Fibroblast of lung (primary cell): Measurements from ENCODE around the gene PLD1. TPM values are rescaled to one million over a fixed set of nuclear protein-coding genes. Genes with fewer than 3 reads are reported as not detected.
"Not testable (repeated sequence)": the region's sequence is repeated elsewhere in the genome, so short reads cannot be mapped to it uniquely, and the experiment has no call there.

ENCODE experiments used
- DNase-seq, 2 donors: peaks; one replicate each; pipeline versions ENCODE4 v3.0.0 to v3.0.0-alpha.2; 2010; ENCODE audit warnings: low read depth in 2 of 2
- H2AFZ ChIP-seq: 2 replicates; pipeline ENCODE4 v1.5.1; 2012; ENCODE audit warnings: low read length, control low read depth, inconsistent platforms
- H3K27ac ChIP-seq: 2 replicates; pipeline ENCODE4 v1.5.1; 2011; ENCODE audit warnings: low read length, control low read depth; ENCODE audit not compliant: insufficient read depth
- H3K27me3 ChIP-seq: 2 replicates; pipeline ENCODE4 v1.5.1; 2011; ENCODE audit warnings: mild to moderate bottlenecking, low read length; ENCODE audit not compliant: control insufficient read depth, insufficient read depth
- H3K36me3 ChIP-seq: 2 replicates; pipeline ENCODE4 v1.5.1; 2011; ENCODE audit warnings: low read length; ENCODE audit not compliant: control insufficient read depth, insufficient read depth
- H3K4me1 ChIP-seq: 2 replicates; pipeline ENCODE4 v1.5.1; 2011; ENCODE audit warnings: low read length; ENCODE audit not compliant: control insufficient read depth, insufficient read depth; ENCODE audit errors: extremely low read depth
- H3K4me2 ChIP-seq: 2 replicates; pipeline ENCODE4 v1.5.1; 2011; ENCODE audit warnings: low read length, control low read depth; ENCODE audit not compliant: insufficient read depth; ENCODE audit errors: extremely low read depth
- H3K4me3 ChIP-seq, 4 experiments: fragments of 200-600 bp in 1 of 4; sonication (generic) in 1 of 4; replicated peaks in 1 of 4; 2 replicates each; pipeline ENCODE4 v1.5.1; 2011 to 2016; ENCODE audit warnings: low read length in 4 of 4, low read depth in 3 of 4, mild to moderate bottlenecking in 3 of 4, control low read depth in 2 of 4, inconsistent platforms in 1 of 4, mixed read lengths in 1 of 4; ENCODE audit not compliant: insufficient read depth in 1 of 4; ENCODE audit errors: control extremely low read depth in 1 of 4
- H3K79me2 ChIP-seq: 2 replicates; pipeline ENCODE4 v1.5.1; 2012; ENCODE audit warnings: mild to moderate bottlenecking, low read length, inconsistent platforms; ENCODE audit not compliant: control insufficient read depth, insufficient read depth
- H3K9ac ChIP-seq: 2 replicates; pipeline ENCODE4 v1.5.1; 2011; ENCODE audit warnings: mild to moderate bottlenecking, low read length, control low read depth; ENCODE audit not compliant: insufficient read depth
- H3K9me3 ChIP-seq: 2 replicates; pipeline ENCODE4 v1.5.1; 2012; ENCODE audit warnings: low read depth, low read length; ENCODE audit not compliant: control insufficient read depth, insufficient read depth
- H4K20me1 ChIP-seq: 2 replicates; pipeline ENCODE4 v1.5.1; 2011; ENCODE audit warnings: low read length; ENCODE audit not compliant: control insufficient read depth, insufficient read depth; ENCODE audit errors: extremely low read depth
- EZH2 ChIP-seq: IDR thresholded peaks from 2 replicates; pipeline ENCODE4 v1.5.1; 2012; ENCODE audit warnings: low read length, control low read depth, mild to moderate bottlenecking; ENCODE audit errors: missing control alignments
- polyA plus RNA-seq, 2 donors: library from polyadenylated mRNA; depleted of rRNA in 1 of 2; stranded (reverse) in 1 of 2; unstranded in 1 of 2; fragments of >200 nt; gene quantifications; 2 replicates each; pipeline ENCODE4 v1.2.1, GENCODE V29; 2011 to 2012; ENCODE audit warnings: missing spikeins in 1 of 2
- total RNA-seq: library from RNA; depleted of rRNA; stranded (reverse); fragments of >200 nt; gene quantifications from 2 replicates; pipeline ENCODE4 v1.2.1, GENCODE V29; 2014
- TF ChIP-seq, protein P1 (sequence below), 2 donors: IDR thresholded peaks in 1 of 2; conservative IDR thresholded peaks in 1 of 2; 1 replicate in 1 of 2; 2 replicates in 1 of 2; pipeline ENCODE4 v1.5.1; 2011 to 2012; ENCODE audit warnings: low read length in 2 of 2, control low read depth in 1 of 2, inconsistent platforms in 1 of 2, low read depth in 1 of 2, mild to moderate bottlenecking in 1 of 2

Gene PLD1
- total and polyA plus RNA-seq, 2 donors (not counting 1 experiment from before 2014, with no cell fraction given), result 10.8 to 18.8 TPM

DNA sequence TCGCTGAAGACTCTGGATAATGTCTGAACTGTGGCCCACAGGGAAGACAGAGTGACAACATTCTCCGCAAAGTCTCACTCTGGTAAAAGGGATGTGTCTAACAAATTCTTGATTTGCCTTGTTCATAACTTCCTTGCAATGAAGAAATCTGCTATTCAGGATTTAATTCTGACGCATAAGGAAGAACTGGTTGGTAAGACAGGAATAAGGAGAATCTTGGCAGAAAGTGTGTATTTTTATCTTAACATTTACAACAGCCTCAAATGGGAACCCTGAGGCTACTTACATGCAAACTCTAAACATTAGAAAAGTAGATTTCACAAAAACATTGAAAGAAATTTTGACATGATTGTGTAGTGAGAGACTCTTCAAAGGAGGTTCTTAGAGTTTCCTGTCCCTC is 10.8 kb upstream of the PLD1 start:
- Histone ChIP-seq H3K4me1 (peaks cover 6% of the 10 kb centered on the region), H4K20me1 (no peaks in the 10 kb centered on the region), H3K9me3 (no peaks in the 10 kb centered on the region), H3K27me3 (no peaks in the 10 kb centered on the region), H3K27ac (no peak overlapping the region), H3K79me2 (no peaks in the 10 kb centered on the region), H2AFZ (no peak overlapping the region), H3K9ac (no peak overlapping the region), H3K4me2 (no peak overlapping the region), H3K4me3 (no peak overlapping the region), H3K36me3 (no peaks in the 10 kb centered on the region)
- no peak for TF ChIP-seq EZH2
- TF ChIP-seq, protein P1, sequence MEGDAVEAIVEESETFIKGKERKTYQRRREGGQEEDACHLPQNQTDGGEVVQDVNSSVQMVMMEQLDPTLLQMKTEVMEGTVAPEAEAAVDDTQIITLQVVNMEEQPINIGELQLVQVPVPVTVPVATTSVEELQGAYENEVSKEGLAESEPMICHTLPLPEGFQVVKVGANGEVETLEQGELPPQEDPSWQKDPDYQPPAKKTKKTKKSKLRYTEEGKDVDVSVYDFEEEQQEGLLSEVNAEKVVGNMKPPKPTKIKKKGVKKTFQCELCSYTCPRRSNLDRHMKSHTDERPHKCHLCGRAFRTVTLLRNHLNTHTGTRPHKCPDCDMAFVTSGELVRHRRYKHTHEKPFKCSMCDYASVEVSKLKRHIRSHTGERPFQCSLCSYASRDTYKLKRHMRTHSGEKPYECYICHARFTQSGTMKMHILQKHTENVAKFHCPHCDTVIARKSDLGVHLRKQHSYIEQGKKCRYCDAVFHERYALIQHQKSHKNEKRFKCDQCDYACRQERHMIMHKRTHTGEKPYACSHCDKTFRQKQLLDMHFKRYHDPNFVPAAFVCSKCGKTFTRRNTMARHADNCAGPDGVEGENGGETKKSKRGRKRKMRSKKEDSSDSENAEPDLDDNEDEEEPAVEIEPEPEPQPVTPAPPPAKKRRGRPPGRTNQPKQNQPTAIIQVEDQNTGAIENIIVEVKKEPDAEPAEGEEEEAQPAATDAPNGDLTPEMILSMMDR (conservative IDR thresholded peaks at IDR 0.05 in 1 of 2, IDR thresholded peaks at IDR 0.05 in 1 of 2; ENCODE audit: low read depth in 1 of 2, low read length in 2 of 2), result no peak
- no peak for DNase-seq

DNA sequence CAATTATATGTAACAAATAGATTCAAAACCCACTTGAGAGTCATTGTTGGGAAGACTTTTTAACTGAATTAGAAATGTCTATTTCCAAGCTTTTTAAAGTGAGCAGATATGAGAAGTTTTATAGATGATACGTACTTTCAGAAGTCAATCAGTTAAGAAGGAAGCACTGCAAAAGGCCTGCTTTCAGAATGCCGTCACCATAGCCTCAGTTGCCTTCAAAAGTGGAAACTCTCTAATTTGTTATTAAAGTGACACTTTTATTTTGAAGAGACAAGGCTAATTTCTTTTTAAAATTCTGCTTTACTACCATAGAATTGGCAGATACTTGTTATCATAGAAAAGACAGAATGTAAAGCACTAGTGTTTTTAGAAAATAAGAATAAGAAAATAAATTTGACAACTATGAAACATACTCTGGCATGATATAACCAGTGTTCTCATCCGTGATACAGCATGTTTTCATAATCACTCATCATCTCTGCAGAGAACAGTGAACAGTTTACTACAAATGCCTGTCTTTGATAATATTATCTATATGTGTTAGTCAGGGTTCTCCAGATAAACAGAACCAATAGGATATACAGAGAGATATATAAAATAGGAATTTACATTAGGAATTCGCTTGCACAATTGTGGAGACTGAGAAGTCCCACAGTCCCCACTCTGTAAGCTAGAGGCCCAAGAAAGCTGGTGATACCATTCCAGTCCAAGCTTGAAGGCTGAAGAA is 7.0 kb upstream of the PLD1 start:
- H3K36me3 ChIP-seq, result no peaks in the 10 kb centered on the region
- H3K4me1 ChIP-seq, result peaks cover 3% of the 10 kb centered on the region
- no peaks in the 10 kb centered on the region for H4K20me1 ChIP-seq
- H3K27me3 ChIP-seq, result no peaks in the 10 kb centered on the region
- no peak for DNase-seq
- H2AFZ ChIP-seq, result no peak overlapping the region
- no peak overlapping the region for H3K27ac ChIP-seq
- H3K79me2 ChIP-seq, result no peaks in the 10 kb centered on the region
- H3K9ac ChIP-seq, result no peak overlapping the region
- no peaks in the 10 kb centered on the region for H3K9me3 ChIP-seq
- TF ChIP-seq, protein P1 (conservative IDR thresholded peaks at IDR 0.05 in 1 of 2, IDR thresholded peaks at IDR 0.05 in 1 of 2; ENCODE audit: low read depth in 1 of 2, low read length in 2 of 2), result no peak
- no peak for TF ChIP-seq EZH2
- no peak overlapping the region for H3K4me2 ChIP-seq
- H3K4me3 ChIP-seq, result no peak overlapping the region

GRCh38 chr3:171815973-171816595 is 5.8 kb upstream of the PLD1 start:
- no peak overlapping the region for H3K27ac ChIP-seq
- no peaks in the 10 kb centered on the region for H3K79me2 ChIP-seq
- TF ChIP-seq, protein P1 (conservative IDR thresholded peaks at IDR 0.05 in 1 of 2, IDR thresholded peaks at IDR 0.05 in 1 of 2; ENCODE audit: low read depth in 1 of 2, low read length in 2 of 2), result no peak
- TF ChIP-seq EZH2, result no peak
- H3K4me2 ChIP-seq, result no peak overlapping the region
- no peaks in the 10 kb centered on the region for H3K36me3 ChIP-seq
- no peaks in the 10 kb centered on the region for H4K20me1 ChIP-seq
- no peaks in the 10 kb centered on the region for H3K27me3 ChIP-seq
- DNase-seq, result peak; percentile 17 to 45
- no peak overlapping the region for H2AFZ ChIP-seq
- no peak overlapping the region for H3K9ac ChIP-seq
- H3K4me3 ChIP-seq, result no peak overlapping the region
- H3K4me1 ChIP-seq, result peaks cover 3% of the 10 kb centered on the region
- no peaks in the 10 kb centered on the region for H3K9me3 ChIP-seq

DNA sequence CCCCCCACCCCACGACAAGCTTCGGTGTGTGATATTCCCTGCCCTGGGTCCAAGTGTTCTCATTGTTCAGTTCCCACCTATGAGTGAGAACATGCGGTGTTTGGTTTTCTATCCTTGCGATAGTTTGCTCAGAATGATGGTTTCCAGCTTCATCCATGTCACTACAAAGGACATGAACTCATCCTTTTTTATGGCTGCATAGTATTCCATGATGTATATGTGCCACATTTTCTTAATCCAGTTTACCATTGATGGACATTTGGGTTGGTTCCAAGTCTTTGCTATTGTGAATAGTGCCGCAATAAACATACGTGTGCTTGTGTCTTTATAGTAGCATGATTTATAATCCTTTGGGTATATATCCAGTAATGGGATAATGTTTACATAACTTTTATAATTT is 4.4 kb upstream of the PLD1 start:
- not testable (repeated sequence) for H2AFZ ChIP-seq, H3K9ac ChIP-seq, H3K4me2 ChIP-seq, H3K36me3 ChIP-seq, H3K27me3 ChIP-seq, H3K79me2 ChIP-seq, H4K20me1 ChIP-seq, H3K27ac ChIP-seq, H3K9me3 ChIP-seq, H3K4me3 ChIP-seq, DNase-seq, H3K4me1 ChIP-seq
